Neural progenitor cell (in vitro differentiated cells): ENCODE results near the gene PDE1C. TPM values are rescaled to one million over a fixed set of nuclear protein-coding genes. Genes with fewer than 3 reads are reported as not detected.

Experiments used
- DNase-seq: peaks from one replicate; pipeline ENCODE4 v3.0.0-alpha.2; 2016; ENCODE audit warnings: low spot score
- H2AFZ ChIP-seq: fragments of 200-600 bp; sonication (generic); replicated peaks from 2 replicates; pipeline ENCODE4 v1.6.1; 2016; ENCODE audit warnings: antibody characterized with exemption
- H3F3A ChIP-seq: fragments of 200-600 bp; sonication (generic); 2 replicates; pipeline ENCODE4 v1.6.1; 2016; ENCODE audit warnings: antibody characterized with exemption, low read depth
- H3K27ac ChIP-seq: fragments of 200-600 bp; sonication (generic); 2 replicates; pipeline ENCODE4 v1.5.1; 2016; ENCODE audit warnings: mild to moderate bottlenecking
- H3K27me3 ChIP-seq: fragments of 200-600 bp; sonication (generic); 2 replicates; pipeline ENCODE4 v1.6.1; 2016; ENCODE audit warnings: mild to moderate bottlenecking, moderate library complexity
- H3K36me3 ChIP-seq: fragments of 200-600 bp; sonication (generic); 2 replicates; pipeline ENCODE4 v1.5.1; 2016
- H3K4me1 ChIP-seq: fragments of 200-600 bp; sonication (generic); 2 replicates; pipeline ENCODE4 v1.6.1; 2016; ENCODE audit warnings: mixed run types
- H3K4me2 ChIP-seq: fragments of 200-600 bp; sonication (generic); 2 replicates; pipeline ENCODE4 v1.6.1; 2016
- H3K4me3 ChIP-seq: fragments of 200-600 bp; sonication (generic); 2 replicates; pipeline ENCODE4 v1.5.1; 2016
- H3K79me2 ChIP-seq: fragments of 200-600 bp; sonication (generic); 2 replicates; pipeline ENCODE4 v1.6.1; 2016; ENCODE audit warnings: low read depth
- H3K9ac ChIP-seq: fragments of 200-600 bp; sonication (generic); 2 replicates; pipeline ENCODE4 v1.6.1; 2016
- H3K9me3 ChIP-seq: fragments of 200-600 bp; sonication (generic); 2 replicates; pipeline ENCODE4 v1.5.1; 2016; ENCODE audit warnings: low read depth
- H4K20me1 ChIP-seq: fragments of 200-600 bp; sonication (generic); 2 replicates; pipeline ENCODE4 v1.6.1; 2016; ENCODE audit warnings: low read depth
- H3K27ac Mint-ChIP-seq: 3 replicates; pipeline ENCODE4 v1.8.0; 2021; ENCODE audit warnings: mixed read lengths
- H3K27me3 Mint-ChIP-seq: 2 replicates; pipeline ENCODE4 v1.8.0; 2022; ENCODE audit warnings: low read depth, mild to moderate bottlenecking, inconsistent platforms, moderate library complexity, mixed read lengths; ENCODE audit not compliant: insufficient read depth
- H3K36me3 Mint-ChIP-seq: 3 replicates; pipeline ENCODE4 v1.8.0; 2021; ENCODE audit warnings: mixed read lengths
- H3K4me1 Mint-ChIP-seq: 3 replicates; pipeline ENCODE4 v1.8.0; 2021; ENCODE audit warnings: mixed read lengths
- H3K4me3 Mint-ChIP-seq: 3 replicates; pipeline ENCODE4 v1.8.0; 2021; ENCODE audit warnings: mild to moderate bottlenecking, moderate library complexity, mixed read lengths
- H3K9me3 Mint-ChIP-seq: 3 replicates; pipeline ENCODE4 v1.8.0; 2020; ENCODE audit warnings: mixed read lengths
- CTCF ChIP-seq: fragments of 200-600 bp; sonication (generic); IDR thresholded peaks from 2 replicates; pipeline ENCODE4 v1.5.1; 2017; ENCODE audit warnings: antibody characterized with exemption, mild to moderate bottlenecking
- EZH2 ChIP-seq: fragments of 200-600 bp; sonication (generic); IDR thresholded peaks from 2 replicates; pipeline ENCODE4 v1.6.1; 2017; ENCODE audit warnings: antibody characterized with exemption, mild to moderate bottlenecking, moderate library complexity
- EZH2phosphoT487 ChIP-seq: fragments of 200-600 bp; sonication (generic); IDR thresholded peaks from 2 replicates; pipeline ENCODE4 v1.6.1; 2017; ENCODE audit warnings: antibody characterized with exemption
- total RNA-seq: library from RNA; depleted of rRNA; stranded (reverse); fragments of >200 nt; gene quantifications from 2 replicates; pipeline ENCODE4 v1.2.3, GENCODE V29; 2015; ENCODE audit warnings: low replicate concordance

Gene PDE1C
- 0.54 and 0.56 TPM in 2 replicates for total RNA-seq

- peak within 1 kb of the TSS; percentile 81 for H3K27ac Mint-ChIP-seq
- Histone ChIP-seq H3K79me2 (no peaks in the 10 kb centered on the region), H3K9ac (no peak within 1 kb of the TSS), H3K4me1 (no peaks in the 10 kb centered on the region), H3K36me3 (no peaks in the 10 kb centered on the region), H3K4me2 (peak within 1 kb of the TSS; percentile 100), H2AFZ (peak within 1 kb of the TSS; percentile 99), H4K20me1 (no peaks in the 10 kb centered on the region), H3K4me3 (peak within 1 kb of the TSS; percentile 80), H3K27me3 (peaks cover 96% of the 10 kb centered on the region), H3K27ac (no peak within 1 kb of the TSS), H3K9me3 (no peaks in the 10 kb centered on the region), H3F3A (no peaks in the 10 kb centered on the region)
- DNase-seq = peak; percentile 64
- H3K9me3 Mint-ChIP-seq = no peaks in the 10 kb centered on the region
- TF ChIP-seq EZH2 (peak; percentile 89), EZH2phosphoT487 (peak; percentile 78), CTCF (no peak)
- peak within 1 kb of the TSS; percentile 91 for H3K4me3 Mint-ChIP-seq
- H3K27me3 Mint-ChIP-seq = peaks cover 35% of the 10 kb centered on the region
- H3K36me3 Mint-ChIP-seq = no peaks in the 10 kb centered on the region
- H3K4me1 Mint-ChIP-seq = peaks cover 30% of the 10 kb centered on the region
These were observed at the start of gene PDE1C for GRCh38 chr7:32070406-32071360. Gene PDE1C (minus strand): TSS chr7:32070407.

GRCh38 chr7:32119790-32120196 lies 49.6 kb upstream of the PDE1C start:
- Histone ChIP-seq H3K4me2 (no peak overlapping the region), H3K9ac (no peak overlapping the region), H3K9me3 (no peaks in the 10 kb centered on the region), H3K79me2 (no peaks in the 10 kb centered on the region), H3F3A (no peaks in the 10 kb centered on the region), H3K27ac (no peak overlapping the region), H3K27me3 (no peaks in the 10 kb centered on the region), H3K36me3 (no peaks in the 10 kb centered on the region), H4K20me1 (no peaks in the 10 kb centered on the region), H3K4me3 (no peak overlapping the region), H3K4me1 (no peaks in the 10 kb centered on the region), H2AFZ (no peak overlapping the region)
- no peak for DNase-seq
- Mint-ChIP-seq H3K36me3 (no peaks in the 10 kb centered on the region), H3K4me1 (no peaks in the 10 kb centered on the region), H3K9me3 (peaks cover 15% of the 10 kb centered on the region), H3K27ac (no peak overlapping the region), H3K4me3 (no peak overlapping the region), H3K27me3 (peaks cover 2% of the 10 kb centered on the region)
- TF ChIP-seq CTCF (no peak), EZH2phosphoT487 (no peak), EZH2 (no peak)

- Mint-ChIP-seq H3K4me1 (no peaks in the 10 kb centered on the region), H3K27ac (no peak overlapping the region), H3K27me3 (no peaks in the 10 kb centered on the region), H3K36me3 (no peaks in the 10 kb centered on the region), H3K4me3 (no peak overlapping the region), H3K9me3 (peaks cover 5% of the 10 kb centered on the region)
- no peaks in the 10 kb centered on the region for H3K27me3 ChIP-seq
- H3K4me1 ChIP-seq = no peaks in the 10 kb centered on the region
- no peaks in the 10 kb centered on the region for H3K9me3 ChIP-seq
- H3K9ac ChIP-seq = no peak overlapping the region
- H3K4me2 ChIP-seq = no peak overlapping the region
- no peak for DNase-seq
- no peaks in the 10 kb centered on the region for H3F3A ChIP-seq
- no peak overlapping the region for H3K27ac ChIP-seq
- no peaks in the 10 kb centered on the region for H4K20me1 ChIP-seq
- H3K79me2 ChIP-seq = no peaks in the 10 kb centered on the region
- H3K36me3 ChIP-seq = no peaks in the 10 kb centered on the region
- no peak overlapping the region for H2AFZ ChIP-seq
- H3K4me3 ChIP-seq = no peak overlapping the region
- TF ChIP-seq CTCF (no peak), EZH2phosphoT487 (no peak), EZH2 (no peak)
These were observed 47.6 kb upstream of the PDE1C start for GRCh38 chr7:32117837-32118236.
